BLaER1 (cell line): Measurements from ENCODE around the gene CNRIP1.

Experiments used
- H3K27ac ChIP-seq: shearing (Covaris generic); formaldehyde crosslinking; 2 replicates; pipeline ENCODE4 v1.8.1; 2022
- H3K27me3 ChIP-seq: shearing (Covaris generic); formaldehyde crosslinking; 2 replicates; pipeline ENCODE4 v1.8.1; 2022
- H3K36me3 ChIP-seq: shearing (Covaris generic); formaldehyde crosslinking; 2 replicates; pipeline ENCODE4 v1.8.1; 2022
- H3K4me1 ChIP-seq: shearing (Covaris generic); formaldehyde crosslinking; 2 replicates; pipeline ENCODE4 v1.8.1; 2022
- H3K4me2 ChIP-seq: shearing (Covaris generic); formaldehyde crosslinking; 2 replicates; pipeline ENCODE4 v1.8.1; 2022
- H3K4me3 ChIP-seq: shearing (Covaris generic); formaldehyde crosslinking; 2 replicates; pipeline ENCODE4 v1.8.1; 2022
- H3K9ac ChIP-seq: shearing (Covaris generic); formaldehyde crosslinking; 2 replicates; pipeline ENCODE4 v1.8.1; 2022
- H3K9me3 ChIP-seq: shearing (Covaris generic); formaldehyde crosslinking; 2 replicates; pipeline ENCODE4 v1.8.1; 2022
- H4K20me1 ChIP-seq: shearing (Covaris generic); formaldehyde crosslinking; 2 replicates; pipeline ENCODE4 v1.8.1; 2022
- Cebpa-rat ChIP-seq: shearing (Covaris generic); IDR thresholded peaks from 2 replicates; pipeline ENCODE4 v1.8.1; 2022

Gene CNRIP1

GRCh38 chr2:68248361-68248760 lies 71.4 kb downstream of the CNRIP1 start:
- Histone ChIP-seq H4K20me1 (peaks cover 76% of the 10 kb centered on the region), H3K36me3 (peaks cover 23% of the 10 kb centered on the region; the same call in 1 of the 2 replicates), H3K4me1 (peaks cover 59% of the 10 kb centered on the region), H3K9ac (no peak overlapping the region), H3K4me3 (no peak overlapping the region), H3K27me3 (no peaks in the 10 kb centered on the region), H3K27ac (no peak overlapping the region), H3K9me3 (no peaks in the 10 kb centered on the region), H3K4me2 (peak overlapping the region; percentile 84)
- no peak for TF ChIP-seq Cebpa-rat

GRCh38 chr2:68246396-68246795 lies 73.4 kb downstream of the CNRIP1 start:
- H3K27me3 ChIP-seq = no peaks in the 10 kb centered on the region
- H3K27ac ChIP-seq = no peak overlapping the region
- TF ChIP-seq Cebpa-rat = no peak
- H4K20me1 ChIP-seq = peaks cover 96% of the 10 kb centered on the region
- H3K4me3 ChIP-seq = no peak overlapping the region
- peaks cover 59% of the 10 kb centered on the region for H3K4me1 ChIP-seq
- H3K9me3 ChIP-seq = no peaks in the 10 kb centered on the region
- peak overlapping the region; percentile 39 for H3K4me2 ChIP-seq
- H3K36me3 ChIP-seq = peaks cover 38% of the 10 kb centered on the region
- no peak overlapping the region for H3K9ac ChIP-seq

GRCh38 chr2:68245672-68246071 lies 74.1 kb downstream of the CNRIP1 start:
- H4K20me1 ChIP-seq = peaks cover 100% of the 10 kb centered on the region
- peak overlapping the region; percentile 39 for H3K4me2 ChIP-seq
- H3K9ac ChIP-seq = no peak overlapping the region
- no peak overlapping the region for H3K27ac ChIP-seq
- no peak overlapping the region for H3K4me3 ChIP-seq
- H3K9me3 ChIP-seq = no peaks in the 10 kb centered on the region
- no peak for TF ChIP-seq Cebpa-rat
- H3K27me3 ChIP-seq = no peaks in the 10 kb centered on the region
- H3K36me3 ChIP-seq = peaks cover 43% of the 10 kb centered on the region
- H3K4me1 ChIP-seq = peaks cover 59% of the 10 kb centered on the region

DNA sequence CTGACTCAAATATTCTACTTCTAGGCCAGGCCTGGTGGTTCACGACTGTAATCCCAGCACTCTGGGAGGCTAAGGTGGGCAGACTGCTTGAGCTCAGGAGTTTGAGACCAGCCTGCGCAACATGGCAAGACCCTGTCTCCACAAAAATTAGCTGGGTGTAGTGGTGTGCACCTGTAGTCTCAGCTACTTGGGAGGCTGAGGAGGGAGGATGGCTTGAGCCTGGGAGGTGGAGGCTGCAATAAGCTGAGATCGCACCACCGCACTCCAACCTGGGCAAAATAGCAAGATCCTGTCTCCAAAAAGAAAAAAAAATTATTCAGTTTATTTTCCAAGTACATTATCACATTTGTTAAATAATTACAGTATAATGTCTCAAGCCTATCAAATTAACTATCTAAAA lies 74.7 kb downstream of the CNRIP1 start:
- no peak overlapping the region for H3K4me3 ChIP-seq
- peaks cover 100% of the 10 kb centered on the region for H4K20me1 ChIP-seq
- H3K27me3 ChIP-seq = no peaks in the 10 kb centered on the region
- H3K4me1 ChIP-seq = peaks cover 58% of the 10 kb centered on the region
- H3K36me3 ChIP-seq = peaks cover 48% of the 10 kb centered on the region
- H3K9me3 ChIP-seq = no peaks in the 10 kb centered on the region
- 0 out of 2 replicates have a peak overlapping the region, but pooled peaks have one; percentile 3 for H3K4me2 ChIP-seq
- H3K9ac ChIP-seq = no peak overlapping the region
- TF ChIP-seq Cebpa-rat = no peak
- no peak overlapping the region for H3K27ac ChIP-seq

- H3K27ac ChIP-seq = no peak overlapping the region
- H3K9ac ChIP-seq = no peak overlapping the region
- H4K20me1 ChIP-seq = peaks cover 100% of the 10 kb centered on the region
- no peak overlapping the region for H3K4me2 ChIP-seq
- TF ChIP-seq Cebpa-rat = no peak
- no peaks in the 10 kb centered on the region for H3K27me3 ChIP-seq
- H3K4me3 ChIP-seq = no peak overlapping the region
- H3K36me3 ChIP-seq = peaks cover 54% of the 10 kb centered on the region
- H3K4me1 ChIP-seq = peaks cover 52% of the 10 kb centered on the region
- no peaks in the 10 kb centered on the region for H3K9me3 ChIP-seq
Measured at GRCh38 chr2:68244456-68244855, 75.3 kb downstream of the CNRIP1 start.
